IPS-NIHi11 (cell line): ENCODE measurements around the gene CDH23.

ENCODE experiments used
- DNase-seq: peaks from one replicate; pipeline ENCODE4 v3.0.0; 2012; ENCODE audit warnings: mixed read lengths, low spot score

Gene CDH23

DNA sequence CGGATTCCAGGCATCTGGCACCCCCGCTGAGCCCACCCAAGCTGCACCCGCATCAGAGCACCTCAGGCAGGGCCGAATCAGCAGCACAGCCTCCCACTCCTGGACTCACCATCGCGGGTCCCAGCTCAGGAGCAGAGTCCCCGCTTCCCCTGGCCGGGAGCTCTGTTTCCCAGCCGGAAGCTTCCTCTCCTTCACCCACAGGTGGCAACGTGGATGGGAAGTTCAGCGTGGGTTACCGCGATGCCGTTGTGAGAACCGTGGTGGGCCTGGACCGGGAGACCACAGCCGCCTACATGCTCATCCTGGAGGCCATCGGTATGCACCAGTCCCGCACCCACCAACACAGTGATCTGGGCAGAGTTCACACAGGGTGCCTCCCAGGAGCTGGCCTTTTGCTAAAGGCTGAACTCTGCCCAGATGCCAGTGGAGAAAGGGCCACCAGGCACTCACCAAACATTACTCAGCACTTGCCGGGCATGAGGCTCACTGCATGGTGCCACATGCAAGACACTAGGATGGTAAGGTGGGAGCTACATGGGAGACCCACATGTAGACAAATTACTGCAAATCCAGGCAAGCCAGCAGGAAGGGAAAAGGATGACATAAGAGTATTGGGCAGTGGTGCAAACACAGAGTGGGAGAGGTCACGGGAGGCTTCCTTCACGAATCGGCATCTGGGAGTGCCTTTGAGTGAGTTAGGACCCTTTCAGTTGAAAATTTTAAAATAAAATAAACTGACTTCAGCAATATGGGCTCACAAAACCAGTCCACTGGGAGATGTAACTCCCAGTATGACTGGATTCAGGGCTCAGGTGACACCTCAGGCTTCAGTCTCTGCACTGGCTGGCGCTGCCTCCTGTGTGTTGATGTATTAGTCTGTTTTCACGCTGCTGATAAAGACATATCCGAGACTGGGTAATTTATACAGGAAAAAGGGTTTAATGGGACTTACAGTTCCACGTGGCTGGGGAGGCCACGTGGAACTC lies 312.5 kb downstream of the CDH23 start:
- no peak for DNase-seq

DNA sequence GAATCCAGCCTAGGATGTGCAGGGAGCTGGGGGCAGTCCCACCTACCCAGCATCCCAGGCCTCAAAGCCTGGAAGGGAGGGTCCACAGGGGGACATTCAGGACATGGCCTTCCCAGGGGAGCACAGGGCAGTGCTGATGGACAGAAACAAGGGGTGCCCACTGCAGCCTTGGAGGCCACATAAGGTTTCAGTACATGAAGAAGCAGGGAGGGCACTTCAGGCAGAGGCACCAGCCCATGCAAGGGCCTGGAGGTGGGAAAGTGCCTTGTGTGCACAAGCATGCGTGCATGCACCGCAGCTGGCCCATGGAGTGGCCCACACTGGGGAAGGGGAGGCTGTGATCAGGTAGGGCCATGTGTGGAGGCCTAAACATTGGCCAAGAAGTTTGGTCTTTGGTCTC lies 313.8 kb downstream of the CDH23 start:
- DNase-seq = no peak

GRCh38 chr10:71711052-71711623 lies 314.4 kb downstream of the CDH23 start:
- no peak for DNase-seq

- DNase-seq = no peak
These were observed 315.4 kb downstream of the CDH23 start for GRCh38 chr10:71712170-71712569.

GRCh38 chr10:71712572-71713134 lies 315.9 kb downstream of the CDH23 start:
- no peak for DNase-seq

DNA sequence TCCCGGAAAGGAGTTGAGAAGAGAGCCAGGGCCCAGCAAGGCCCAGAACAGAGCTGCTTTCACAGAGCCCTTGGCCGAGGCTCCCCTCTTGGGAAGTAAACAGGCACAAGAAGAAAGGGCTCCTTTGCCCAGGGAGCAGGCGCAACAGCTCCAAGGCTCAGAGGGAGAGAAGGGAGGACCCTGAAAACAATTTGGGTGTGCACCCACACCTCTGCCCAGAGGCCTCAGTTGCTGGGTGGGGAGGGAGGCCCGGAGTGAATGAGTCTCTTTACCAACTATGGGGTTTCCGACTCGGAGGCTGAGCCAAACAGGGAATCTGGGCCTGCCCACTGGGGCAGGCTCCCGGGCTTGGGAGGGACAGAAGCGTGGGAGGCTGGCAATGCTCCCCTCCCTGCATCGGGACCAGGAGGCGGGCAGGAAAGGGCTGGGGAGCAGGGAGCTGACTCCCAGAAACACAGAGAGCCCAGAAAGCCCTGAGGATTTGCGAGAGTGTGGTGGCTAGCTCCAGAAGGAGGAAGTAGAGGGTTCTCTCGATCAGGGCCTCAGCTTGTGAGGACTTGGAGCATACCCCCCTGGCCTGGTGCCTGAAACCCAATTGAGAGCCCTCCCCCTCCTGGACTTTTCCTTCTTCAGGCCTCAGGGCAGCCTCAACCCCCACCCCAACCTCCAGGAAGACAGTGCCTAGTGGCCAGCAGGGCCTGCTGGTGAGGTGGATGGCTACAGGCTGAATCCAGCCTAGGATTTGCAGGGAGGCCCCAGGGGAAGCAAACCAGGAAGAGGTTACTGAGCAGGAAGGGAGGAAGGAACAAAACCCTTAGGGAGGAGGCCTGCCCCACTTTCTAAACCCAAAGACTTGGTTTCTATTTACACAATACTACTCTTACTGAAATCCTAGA lies 316.7 kb downstream of the CDH23 start:
- DNase-seq = peak; percentile 64

DNA sequence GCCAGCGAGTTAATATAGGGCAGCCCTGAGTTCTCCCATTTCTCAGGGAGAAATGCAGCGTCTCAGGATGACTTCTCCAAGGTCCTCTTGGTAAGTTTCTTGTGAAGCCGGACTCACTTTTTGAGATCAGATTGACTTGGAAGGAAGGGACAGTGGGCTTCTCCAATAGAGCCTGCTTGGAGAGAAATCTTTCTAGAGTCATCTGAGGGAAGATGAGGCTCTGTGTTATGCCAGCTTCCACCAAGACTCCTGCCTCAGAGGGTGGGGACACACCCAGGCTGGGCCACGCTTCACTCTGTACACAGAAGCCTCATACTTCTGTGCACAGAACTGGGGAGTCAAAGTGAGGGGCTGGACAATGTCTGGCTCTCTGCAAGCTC lies 317.3 kb downstream of the CDH23 start:
- no peak for DNase-seq

DNA sequence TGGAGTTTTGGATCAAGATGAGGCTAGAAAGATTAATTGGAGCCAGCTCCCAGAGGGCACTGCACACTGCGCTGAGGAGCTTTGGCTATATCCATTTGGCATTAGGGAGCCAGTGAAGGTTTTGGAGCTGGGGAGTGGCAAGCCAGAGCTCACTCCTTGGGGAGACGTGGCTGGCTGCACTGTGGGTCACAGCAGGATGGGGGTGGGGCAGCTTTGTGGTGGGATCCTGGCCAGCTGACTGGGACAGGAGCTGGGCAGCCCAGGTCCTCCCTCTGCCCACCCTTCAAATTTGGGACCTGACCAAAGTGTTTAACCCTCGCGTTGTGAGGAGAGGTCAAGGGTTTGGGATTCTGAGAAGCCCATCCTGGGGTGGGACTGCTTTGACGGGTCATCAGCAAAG lies 317.9 kb downstream of the CDH23 start:
- no peak for DNase-seq

- DNase-seq = no peak
These were observed 318.3 kb downstream of the CDH23 start for GRCh38 chr10:71715026-71715425.

DNA sequence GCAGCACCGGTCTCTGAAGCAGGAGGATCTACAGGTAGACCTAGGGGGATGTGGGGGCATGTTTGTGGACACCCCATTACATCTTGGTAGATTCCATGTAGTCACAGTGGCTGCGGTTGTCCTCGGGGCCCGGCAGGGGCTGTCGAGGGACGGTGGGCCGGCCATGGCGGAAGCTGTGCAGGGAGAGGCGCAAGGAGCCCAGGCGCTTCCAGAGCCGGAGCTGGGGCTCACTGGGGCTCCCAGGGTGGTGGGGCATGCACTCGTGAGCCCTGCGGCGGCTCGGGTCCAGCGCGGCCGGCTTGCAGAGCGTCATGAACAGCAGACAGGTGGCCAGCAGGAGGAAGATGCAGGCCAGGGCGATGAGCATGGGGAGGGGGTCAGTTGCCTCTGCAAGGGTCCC lies 319.1 kb downstream of the CDH23 start:
- DNase-seq = no peak

- DNase-seq = no peak
These were observed 319.7 kb downstream of the CDH23 start for GRCh38 chr10:71716426-71716825.

DNA sequence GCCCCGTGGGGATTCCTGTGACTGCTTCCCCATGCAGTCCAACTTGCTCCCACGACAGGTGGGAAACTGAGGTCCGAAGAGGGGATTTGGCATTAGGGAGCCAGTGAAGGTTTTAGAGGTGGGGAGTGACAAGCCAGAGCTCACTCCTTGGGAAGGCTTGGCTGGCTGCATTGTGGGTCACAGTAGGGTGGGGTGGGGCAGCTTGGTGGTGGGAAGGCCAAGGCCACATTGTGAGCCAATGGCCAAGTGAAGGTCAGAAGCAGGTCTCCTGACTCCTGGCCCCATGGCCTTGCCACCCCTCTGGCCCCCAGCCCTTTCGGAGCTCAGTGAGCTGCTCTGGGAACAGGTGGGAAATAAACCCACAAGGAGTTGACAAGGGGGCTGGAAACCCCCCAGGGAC lies 320.3 kb downstream of the CDH23 start:
- no peak for DNase-seq

DNA sequence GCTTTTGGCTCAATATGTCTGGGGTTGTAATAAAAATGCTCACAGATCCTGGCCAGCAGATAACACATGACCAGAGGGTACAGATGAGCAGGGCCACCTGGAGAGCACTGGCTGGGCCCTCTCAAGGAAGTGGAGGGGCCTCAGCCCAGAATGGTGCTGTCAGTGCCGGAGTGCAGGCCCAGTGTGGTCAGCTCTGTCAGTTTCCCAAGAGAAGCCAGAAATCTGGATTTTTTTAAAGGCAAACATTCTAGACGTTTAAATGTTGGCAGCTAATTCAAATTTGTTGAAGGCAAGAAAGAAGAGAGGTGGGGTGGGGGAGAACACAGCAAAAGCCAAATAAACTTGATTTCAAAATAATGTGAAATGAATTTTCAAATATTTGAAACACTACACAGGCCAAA lies 320.8 kb downstream of the CDH23 start:
- no peak for DNase-seq

- no peak for DNase-seq
These were observed 321.5 kb downstream of the CDH23 start for GRCh38 chr10:71718165-71718698.

- DNase-seq = no peak
These were observed 322.3 kb downstream of the CDH23 start for GRCh38 chr10:71719042-71719441.

DNA sequence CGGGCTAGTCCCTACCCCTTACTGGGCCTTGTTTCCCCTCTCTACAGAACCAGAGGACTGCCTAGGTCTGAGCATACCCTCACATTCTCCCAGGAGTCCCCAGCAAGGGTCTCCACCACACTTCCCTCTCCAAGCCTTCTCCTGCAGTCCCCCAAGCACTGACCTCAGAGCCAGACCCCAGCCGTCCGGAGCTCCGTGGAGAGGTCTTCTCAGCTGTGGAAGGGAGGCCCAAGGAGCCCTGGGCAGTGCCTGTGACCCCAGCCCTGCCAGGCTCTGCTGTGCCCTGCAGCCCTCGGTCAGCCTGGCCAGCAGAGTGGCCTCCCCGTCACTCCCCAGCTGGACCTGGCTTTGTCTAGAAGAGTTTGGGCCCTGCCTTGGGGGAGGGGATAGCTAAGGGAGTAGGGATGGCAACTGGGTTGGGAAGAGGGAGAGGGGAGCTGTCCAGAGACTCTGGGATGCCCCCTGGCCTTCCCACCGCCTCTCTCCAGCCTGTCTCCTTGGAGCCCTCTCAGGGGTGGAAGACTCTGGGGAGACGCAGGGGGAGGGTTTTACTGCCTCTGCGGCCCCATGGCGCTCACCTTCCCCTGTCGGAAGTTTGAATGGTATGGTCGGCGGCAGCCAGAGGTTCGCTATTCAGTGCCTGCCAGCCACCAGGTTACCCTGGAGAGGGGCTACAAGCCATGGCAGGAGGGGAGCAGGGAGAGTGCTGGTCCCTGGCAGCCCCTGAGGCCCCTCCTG lies 322.9 kb downstream of the CDH23 start, which contains the start of gene C10orf105:
Gene C10orf105, minus strand, starts transcription at position 315 of the 738 bp plus-strand sequence. CDS start 3,441 bp downstream, outside the sequence.
- DNase-seq = peak; percentile 75

- no peak for DNase-seq
These were observed 323.6 kb downstream of the CDH23 start for GRCh38 chr10:71720288-71720687.

DNA sequence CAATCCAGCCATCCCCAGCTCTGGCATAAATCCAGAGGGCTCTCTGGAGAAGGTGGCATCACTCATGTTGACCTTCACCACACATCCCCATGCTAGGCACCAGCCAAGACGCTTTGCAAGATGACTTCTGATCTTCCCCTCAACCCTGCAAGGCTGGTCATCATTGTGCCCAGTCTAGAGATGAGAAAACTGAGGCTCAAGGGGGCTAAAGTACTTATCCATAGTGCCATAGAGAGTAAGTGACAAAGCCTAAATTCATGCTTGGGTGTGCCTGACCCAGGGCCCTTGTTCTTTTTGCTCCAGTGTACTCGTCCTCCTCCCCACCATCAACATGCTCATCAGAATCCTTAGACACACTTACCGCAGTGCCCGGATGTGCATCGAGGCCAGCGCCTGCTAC lies 324.6 kb downstream of the CDH23 start:
- no peak for DNase-seq

GRCh38 chr10:71722849-71723248 lies 326.1 kb downstream of the CDH23 start:
- DNase-seq = no peak

DNA sequence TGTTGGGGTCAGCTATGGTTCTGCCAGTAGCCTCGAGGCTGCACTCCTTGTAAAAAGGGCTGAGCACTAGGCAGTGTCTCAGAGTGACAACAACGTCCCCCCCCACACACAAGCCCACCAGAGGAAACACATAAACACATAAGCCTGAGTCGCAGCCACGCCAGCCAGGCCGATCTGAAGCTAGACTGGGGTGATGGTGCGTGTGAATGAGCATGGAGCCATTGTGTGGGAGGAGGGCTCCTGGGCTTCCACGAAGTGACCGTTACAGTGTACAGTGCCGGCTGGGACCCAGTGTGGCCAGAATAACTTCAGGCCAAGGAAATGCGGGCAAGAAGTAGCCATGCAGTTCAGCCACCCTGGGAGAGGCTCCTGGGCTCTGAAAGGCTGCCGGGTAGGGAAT lies 326.6 kb downstream of the CDH23 start:
- DNase-seq = no peak

DNA sequence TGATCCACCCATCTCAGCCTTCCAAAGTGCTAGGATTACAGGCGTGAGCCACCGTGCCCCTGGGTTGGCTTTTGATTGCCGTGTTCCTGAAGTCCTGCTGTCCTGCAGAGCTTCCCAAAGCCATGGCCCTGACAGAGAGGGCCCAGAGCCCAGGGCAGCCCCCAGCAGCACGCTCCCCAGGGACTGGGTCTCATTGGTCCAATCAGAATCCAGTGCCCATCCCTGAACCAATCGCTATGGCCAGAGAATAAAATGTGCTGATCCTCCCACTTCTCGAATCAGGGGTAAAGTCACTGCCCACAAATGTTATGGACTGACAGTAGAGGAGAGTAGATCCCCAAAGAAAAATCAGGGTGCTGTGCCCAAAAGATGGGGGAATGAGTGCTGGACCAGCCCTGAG lies 327.8 kb downstream of the CDH23 start:
- no peak for DNase-seq
